ENCODE measurements around the gene MYO15A.

The MYO15A gene, protein sequence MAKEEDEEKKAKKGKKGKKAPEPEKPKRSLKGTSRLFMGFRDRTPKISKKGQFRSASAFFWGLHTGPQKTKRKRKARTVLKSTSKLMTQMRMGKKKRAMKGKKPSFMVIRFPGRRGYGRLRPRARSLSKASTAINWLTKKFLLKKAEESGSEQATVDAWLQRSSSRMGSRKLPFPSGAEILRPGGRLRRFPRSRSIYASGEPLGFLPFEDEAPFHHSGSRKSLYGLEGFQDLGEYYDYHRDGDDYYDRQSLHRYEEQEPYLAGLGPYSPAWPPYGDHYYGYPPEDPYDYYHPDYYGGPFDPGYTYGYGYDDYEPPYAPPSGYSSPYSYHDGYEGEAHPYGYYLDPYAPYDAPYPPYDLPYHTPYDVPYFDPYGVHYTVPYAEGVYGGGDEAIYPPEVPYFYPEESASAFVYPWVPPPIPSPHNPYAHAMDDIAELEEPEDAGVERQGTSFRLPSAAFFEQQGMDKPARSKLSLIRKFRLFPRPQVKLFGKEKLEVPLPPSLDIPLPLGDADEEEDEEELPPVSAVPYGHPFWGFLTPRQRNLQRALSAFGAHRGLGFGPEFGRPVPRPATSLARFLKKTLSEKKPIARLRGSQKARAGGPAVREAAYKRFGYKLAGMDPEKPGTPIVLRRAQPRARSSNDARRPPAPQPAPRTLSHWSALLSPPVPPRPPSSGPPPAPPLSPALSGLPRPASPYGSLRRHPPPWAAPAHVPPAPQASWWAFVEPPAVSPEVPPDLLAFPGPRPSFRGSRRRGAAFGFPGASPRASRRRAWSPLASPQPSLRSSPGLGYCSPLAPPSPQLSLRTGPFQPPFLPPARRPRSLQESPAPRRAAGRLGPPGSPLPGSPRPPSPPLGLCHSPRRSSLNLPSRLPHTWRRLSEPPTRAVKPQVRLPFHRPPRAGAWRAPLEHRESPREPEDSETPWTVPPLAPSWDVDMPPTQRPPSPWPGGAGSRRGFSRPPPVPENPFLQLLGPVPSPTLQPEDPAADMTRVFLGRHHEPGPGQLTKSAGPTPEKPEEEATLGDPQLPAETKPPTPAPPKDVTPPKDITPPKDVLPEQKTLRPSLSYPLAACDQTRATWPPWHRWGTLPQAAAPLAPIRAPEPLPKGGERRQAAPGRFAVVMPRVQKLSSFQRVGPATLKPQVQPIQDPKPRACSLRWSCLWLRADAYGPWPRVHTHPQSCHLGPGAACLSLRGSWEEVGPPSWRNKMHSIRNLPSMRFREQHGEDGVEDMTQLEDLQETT (N-terminal part only)

DNA sequence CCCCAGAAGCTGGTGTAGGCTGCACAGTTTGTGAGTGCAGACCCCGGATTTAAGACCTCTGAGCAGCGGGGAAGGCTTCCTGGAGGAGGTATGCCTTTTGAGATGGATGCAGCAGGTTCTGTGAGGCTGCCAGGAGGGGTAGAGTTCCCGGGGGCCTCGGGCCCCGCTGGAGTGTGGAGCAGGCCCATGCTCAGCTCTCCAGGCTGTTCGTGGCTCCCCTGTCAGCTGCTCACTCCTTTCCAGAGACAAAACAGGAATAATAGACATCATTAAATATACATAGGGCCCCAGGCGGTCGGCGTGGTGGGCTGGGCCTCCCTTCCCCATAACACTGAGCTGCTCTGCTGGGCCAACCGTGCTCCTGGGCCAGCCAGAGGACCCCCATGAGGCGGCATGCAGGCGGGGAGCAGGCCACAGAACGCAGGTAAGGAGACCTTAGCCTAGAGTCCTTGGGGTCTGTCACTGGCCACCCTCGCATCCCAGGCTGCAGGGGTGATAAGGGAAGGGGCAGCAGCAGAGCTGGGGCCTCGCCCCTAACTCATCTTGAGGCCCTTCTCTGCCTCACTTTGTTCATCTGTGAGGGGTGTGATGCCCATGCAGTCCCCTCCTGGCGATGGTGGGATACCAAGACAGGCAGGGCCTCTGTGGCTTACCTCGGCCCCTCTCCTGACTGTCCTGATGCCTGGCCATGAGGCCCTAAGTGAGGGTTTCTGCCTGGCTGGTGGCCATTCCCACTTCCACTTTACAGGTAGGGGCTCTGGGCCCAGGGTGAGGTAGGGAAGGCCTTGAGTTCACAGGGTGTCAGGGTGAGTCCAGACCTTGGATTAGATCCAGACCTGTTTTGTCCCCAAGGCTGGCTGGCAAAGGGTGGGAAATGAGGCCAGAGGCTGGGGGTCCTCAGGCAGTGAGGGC lies at the start of gene MYO15A:
Gene MYO15A (plus strand): TSS at position 356 of the 912 bp plus-strand sequence. CDS start 10,045 bp downstream, outside the sequence.
- FAIRE-seq (no peak), DNase-seq (ENCODE audit: low spot score) (no peak)

GRCh38 chr17:18059283-18059682 lies 49.3 kb upstream of the MYO15A start:
- no peak for FAIRE-seq
- no peak for DNase-seq (ENCODE audit: low spot score)

DNA sequence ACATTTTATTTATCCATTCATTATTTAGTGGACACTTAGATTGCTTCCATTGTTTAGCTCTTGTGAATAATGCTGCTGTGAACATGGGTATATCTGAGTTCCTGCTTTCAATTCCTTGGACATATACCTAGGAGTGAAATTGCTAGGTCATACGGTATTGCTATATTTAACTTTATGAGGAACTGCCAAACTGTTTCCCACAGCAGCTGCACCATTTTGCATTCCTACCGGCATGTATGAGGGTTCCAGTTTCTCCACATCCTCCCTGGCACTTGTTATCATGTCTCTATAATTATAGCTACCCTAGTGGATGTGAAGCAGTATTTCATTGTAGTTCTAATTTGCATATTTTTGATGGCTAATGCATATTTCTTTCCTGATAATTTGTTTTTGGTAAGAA lies 44.5 kb upstream of the MYO15A start:
- DNase-seq (ENCODE audit: low spot score), result no peak
- FAIRE-seq, result no peak

DNA sequence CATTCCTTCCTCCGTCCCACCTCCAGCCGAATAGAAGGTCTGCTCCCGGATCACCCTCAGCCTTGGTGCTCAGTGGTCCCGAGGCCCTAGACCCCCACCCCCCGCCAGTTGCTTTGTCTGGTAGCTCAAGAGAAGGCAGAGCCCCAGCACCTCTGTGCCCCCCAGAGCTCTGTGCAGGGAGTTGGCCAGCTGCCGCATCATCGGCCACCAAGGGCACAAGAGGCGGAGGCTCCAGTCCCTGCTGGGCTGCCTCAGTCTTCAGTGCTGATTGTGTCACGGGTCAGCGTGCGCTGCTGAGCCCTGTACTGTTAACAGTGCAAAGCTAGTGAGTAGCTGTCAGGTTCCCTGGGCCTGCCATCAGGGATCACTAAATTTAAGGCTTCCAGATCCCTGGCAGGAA lies 43.0 kb upstream of the MYO15A start:
- FAIRE-seq (no peak), DNase-seq (ENCODE audit: low spot score) (no peak)

- no peak for FAIRE-seq
Observed at GRCh38 chr17:18066866-18067265, 41.7 kb upstream of the MYO15A start.

GRCh38 chr17:18069101-18069500 lies 39.5 kb upstream of the MYO15A start:
- no peak for FAIRE-seq
- DNase-seq (ENCODE audit: low spot score), result no peak

More at GRCh38 chr17:18066866-18067265, 41.7 kb upstream of the MYO15A start:
- DNase-seq (ENCODE audit: low spot score), result no peak

DNA sequence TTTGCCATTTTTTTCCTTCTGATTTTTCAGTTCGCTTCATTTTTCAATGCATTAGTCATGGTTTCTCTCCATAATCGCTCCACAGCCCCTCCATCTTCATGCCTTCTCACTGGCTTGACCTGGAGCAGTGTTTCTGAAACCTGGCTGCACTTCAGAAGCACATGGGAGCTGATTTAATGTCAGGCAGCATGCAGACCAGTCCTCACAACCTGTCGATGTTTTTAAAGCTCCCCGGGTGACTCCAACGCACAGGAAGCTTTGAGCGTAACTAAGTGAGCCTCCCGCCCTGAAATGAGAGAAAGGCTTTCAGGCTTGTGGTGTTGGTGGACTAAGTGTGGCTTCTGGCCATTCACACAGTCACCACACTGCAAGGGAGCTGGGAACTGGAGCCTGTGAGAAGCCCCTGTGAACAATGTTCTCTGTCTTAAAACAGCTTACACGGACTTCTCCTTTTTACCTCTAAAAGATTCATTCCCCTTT lies 37.7 kb upstream of the MYO15A start:
- FAIRE-seq (no peak), DNase-seq (ENCODE audit: low spot score) (no peak)

GRCh38 chr17:18071751-18072150 lies 36.8 kb upstream of the MYO15A start:
- DNase-seq (ENCODE audit: low spot score) (no peak), FAIRE-seq (no peak)

GRCh38 chr17:18074566-18075272 lies 33.8 kb upstream of the MYO15A start:
- FAIRE-seq, result no peak
- DNase-seq (ENCODE audit: low spot score), result no peak

- DNase-seq (ENCODE audit: low spot score) (no peak), FAIRE-seq (no peak)
Observed at GRCh38 chr17:18076936-18077335, 31.6 kb upstream of the MYO15A start.

DNA sequence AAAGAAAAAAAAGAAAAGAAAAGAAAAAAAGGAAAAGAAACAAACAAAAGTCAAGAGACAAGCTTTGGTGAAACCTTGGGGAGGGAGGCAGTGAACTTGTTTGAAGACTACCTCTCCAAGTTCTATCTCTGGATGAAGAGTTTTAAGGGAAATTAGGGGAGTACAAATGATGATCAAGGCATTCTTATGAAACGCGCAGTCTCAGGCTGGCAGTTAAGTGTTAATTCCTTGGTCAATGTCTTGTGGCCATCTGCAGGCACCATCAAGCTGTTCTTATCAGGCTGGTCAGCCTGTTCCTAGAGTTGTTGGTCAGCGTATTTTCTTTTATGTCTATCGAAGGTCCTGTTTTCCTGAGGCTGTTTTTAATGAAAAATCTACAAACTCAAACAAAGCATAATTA lies 29.0 kb upstream of the MYO15A start:
- no peak for DNase-seq (ENCODE audit: low spot score)
- no peak for FAIRE-seq

- FAIRE-seq (no peak), DNase-seq (ENCODE audit: low spot score) (no peak)
Observed at GRCh38 chr17:18084256-18084655, 24.3 kb upstream of the MYO15A start.

GRCh38 chr17:18087610-18088491 lies 20.7 kb upstream of the MYO15A start, which contains the start of gene DRG2:
TSS of gene DRG2 (plus strand) at chr17:18087948. CDS start at chr17:18088024, 76 bp downstream.
- DNase-seq (ENCODE audit: low spot score) (peak; percentile 77), FAIRE-seq (no peak)

DNA sequence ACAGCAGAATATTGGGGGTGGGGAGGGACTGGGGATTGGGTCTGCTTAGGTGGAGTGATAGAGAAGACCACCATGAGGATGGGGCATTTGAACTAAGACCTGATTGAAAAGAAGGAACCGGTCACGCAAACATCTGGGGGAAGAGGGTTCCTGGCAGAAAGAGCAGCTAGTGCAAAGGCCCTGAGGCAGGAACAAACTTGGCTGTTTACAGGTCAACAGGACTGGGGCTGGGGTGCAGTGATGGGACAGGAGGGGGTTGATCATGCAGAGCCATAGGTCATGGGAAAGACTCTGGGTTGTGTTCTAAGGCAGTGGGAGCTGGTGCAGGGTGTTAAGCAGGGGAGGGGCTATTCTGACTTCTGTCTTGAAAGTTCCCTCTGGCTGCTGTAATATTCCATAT lies 18.9 kb upstream of the MYO15A start:
- DNase-seq (ENCODE audit: low spot score), result no peak
- no peak for FAIRE-seq

DNA sequence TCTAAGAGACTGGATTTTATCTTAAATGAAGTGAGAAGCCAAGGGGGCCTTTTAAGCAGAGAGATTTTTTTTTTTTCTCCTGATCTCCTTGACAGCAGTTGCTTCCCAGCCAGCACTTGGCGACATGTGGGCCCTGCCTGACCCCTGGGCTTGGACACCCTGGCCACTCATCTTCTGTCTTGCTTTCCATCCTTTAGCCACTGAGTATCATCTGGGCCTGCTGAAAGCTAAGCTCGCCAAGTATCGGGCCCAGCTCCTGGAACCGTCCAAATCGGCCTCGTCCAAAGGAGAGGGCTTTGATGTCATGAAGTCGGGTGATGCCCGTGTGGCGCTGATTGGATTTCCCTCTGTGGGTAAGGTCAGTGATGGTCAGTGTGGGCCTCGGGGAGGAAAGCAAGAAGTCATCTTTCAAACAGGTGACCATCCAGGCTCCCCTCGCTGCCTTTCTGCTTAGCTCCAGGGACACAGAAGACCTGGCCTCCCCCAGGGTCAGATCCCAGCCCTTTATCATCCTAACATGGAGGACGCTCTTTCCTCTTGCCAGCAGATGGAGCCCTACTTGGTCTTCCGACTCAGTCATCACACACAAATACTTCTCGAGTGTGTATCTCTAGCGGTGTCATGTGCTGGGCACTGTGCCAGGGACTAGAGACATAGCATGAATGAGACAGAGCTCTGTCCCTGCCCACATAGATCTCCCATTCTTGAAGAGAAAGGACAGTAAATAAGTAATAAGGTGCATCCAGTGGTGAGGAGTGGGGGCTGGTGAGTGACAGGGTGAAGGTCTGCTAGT lies 14.7 kb upstream of the MYO15A start:
- DNase-seq (ENCODE audit: low spot score), result peak; percentile 67

GRCh38 chr17:18094409-18094807 lies 14.1 kb upstream of the MYO15A start:
- FAIRE-seq (no peak), DNase-seq (ENCODE audit: low spot score) (no peak)

More for the DNA sequence above, 14.7 kb upstream of the MYO15A start:
- no peak for FAIRE-seq

GRCh38 chr17:18099516-18099915 lies 9.0 kb upstream of the MYO15A start:
- FAIRE-seq (no peak), DNase-seq (ENCODE audit: low spot score) (no peak)

DNA sequence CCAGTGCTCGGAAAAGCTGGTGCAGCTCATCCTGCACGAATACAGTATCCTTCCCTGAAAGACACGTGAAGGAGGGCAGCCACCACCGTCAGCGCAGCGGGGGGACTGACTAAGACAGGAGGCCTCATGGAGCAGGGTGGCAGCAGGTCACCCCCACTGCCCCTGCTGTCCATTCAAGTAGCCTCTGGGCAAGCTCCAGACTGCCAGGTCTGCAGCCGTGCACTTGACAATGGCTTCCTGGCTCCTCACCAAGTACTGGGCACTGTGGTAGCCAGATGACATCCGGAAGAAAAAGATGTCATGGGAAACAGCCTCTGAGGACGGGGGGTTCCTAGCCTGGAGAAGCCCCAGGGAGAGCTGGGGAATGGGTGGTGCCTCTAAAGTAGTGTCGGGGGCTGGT lies 7.9 kb upstream of the MYO15A start:
- FAIRE-seq (no peak), DNase-seq (ENCODE audit: low spot score) (no peak)

All from RCC 7860 (cell line).